ENCODE measurements around the gene APPBP2.

Gene APPBP2

DNA sequence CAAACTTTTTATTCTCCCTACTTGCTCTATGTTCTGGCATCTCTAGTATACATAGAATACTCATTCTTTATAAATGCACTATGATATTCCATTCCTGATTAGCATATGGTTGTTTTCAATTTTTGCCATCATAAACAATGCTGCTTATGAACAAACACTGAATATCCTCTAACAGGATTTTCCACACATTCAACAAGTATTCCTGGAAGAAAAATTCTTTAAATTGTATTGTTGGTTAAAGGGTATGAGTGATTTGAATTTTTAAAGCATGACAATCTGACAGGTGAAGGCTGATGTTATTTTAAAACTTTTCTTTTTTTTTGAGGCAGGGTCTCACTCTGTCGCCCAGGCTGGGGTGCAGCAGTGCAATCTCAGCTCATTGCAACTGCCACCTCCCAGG, 11.5 kb downstream of the APPBP2 start:
- TF ChIP-seq, protein P1, sequence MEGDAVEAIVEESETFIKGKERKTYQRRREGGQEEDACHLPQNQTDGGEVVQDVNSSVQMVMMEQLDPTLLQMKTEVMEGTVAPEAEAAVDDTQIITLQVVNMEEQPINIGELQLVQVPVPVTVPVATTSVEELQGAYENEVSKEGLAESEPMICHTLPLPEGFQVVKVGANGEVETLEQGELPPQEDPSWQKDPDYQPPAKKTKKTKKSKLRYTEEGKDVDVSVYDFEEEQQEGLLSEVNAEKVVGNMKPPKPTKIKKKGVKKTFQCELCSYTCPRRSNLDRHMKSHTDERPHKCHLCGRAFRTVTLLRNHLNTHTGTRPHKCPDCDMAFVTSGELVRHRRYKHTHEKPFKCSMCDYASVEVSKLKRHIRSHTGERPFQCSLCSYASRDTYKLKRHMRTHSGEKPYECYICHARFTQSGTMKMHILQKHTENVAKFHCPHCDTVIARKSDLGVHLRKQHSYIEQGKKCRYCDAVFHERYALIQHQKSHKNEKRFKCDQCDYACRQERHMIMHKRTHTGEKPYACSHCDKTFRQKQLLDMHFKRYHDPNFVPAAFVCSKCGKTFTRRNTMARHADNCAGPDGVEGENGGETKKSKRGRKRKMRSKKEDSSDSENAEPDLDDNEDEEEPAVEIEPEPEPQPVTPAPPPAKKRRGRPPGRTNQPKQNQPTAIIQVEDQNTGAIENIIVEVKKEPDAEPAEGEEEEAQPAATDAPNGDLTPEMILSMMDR (IDR thresholded peaks at IDR 0.05; ENCODE audit: control insufficient read depth, insufficient read depth, low read depth, low read length, missing control alignments): no peak
- DNase-seq (ENCODE audit: low read depth): no peak
- H3K4me3 ChIP-seq (ENCODE audit: control insufficient read depth, low read depth, low read length): no peak overlapping the region

DNA sequence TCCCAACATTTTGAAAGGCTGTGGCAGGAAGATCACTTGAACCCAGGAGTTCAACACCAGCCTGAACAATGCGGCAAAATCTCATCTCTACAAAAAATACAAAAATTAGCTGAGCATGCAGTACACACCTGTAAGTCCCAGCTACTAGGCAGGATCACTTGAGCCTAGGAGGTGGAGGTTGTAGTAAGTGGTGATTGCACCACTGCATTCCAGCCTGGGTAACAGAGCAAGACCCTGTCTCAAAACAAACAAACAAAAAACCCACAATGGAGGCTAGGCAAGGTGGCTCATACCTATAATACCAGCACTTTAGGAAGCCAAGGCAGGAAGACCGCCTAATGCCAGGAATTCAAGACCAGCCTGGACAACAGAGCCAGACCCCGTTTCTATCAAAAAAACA, 12.0 kb downstream of the APPBP2 start:
- H3K4me3 ChIP-seq (ENCODE audit: control insufficient read depth, low read depth, low read length): no peak overlapping the region
- TF ChIP-seq, protein P1 (IDR thresholded peaks at IDR 0.05; ENCODE audit: control insufficient read depth, insufficient read depth, low read depth, low read length, missing control alignments): no peak
- DNase-seq (ENCODE audit: low read depth): no peak

- DNase-seq (ENCODE audit: low read depth): no peak
- H3K4me3 ChIP-seq (ENCODE audit: control insufficient read depth, low read depth, low read length): no peak overlapping the region
- TF ChIP-seq, protein P1 (IDR thresholded peaks at IDR 0.05; ENCODE audit: control insufficient read depth, insufficient read depth, low read depth, low read length, missing control alignments): no peak
These were observed 13.0 kb downstream of the APPBP2 start for GRCh38 chr17:60513014-60513413.

DNA sequence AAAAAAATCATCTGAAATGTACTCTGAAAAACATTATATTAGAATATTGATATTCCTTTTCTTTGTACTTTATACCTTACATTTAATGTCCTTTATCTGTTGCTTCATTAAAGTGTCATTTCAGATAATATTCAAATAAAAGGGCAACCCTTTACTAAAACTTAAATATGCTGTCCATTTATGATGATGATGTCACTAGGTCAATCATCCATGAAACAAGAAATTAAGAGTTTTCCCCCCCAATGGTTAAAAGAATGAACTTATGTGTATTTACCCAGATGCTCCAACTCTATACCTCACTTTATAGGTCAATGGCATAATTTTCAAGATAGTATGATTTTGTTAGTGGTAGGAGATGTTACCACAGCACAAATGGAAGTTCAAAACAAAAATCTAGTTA, 15.3 kb downstream of the APPBP2 start:
- DNase-seq (ENCODE audit: low read depth): no peak
- H3K4me3 ChIP-seq (ENCODE audit: control insufficient read depth, low read depth, low read length): no peak overlapping the region
- TF ChIP-seq, protein P1 (IDR thresholded peaks at IDR 0.05; ENCODE audit: control insufficient read depth, insufficient read depth, low read depth, low read length, missing control alignments): no peak

- TF ChIP-seq, protein P1 (IDR thresholded peaks at IDR 0.05; ENCODE audit: control insufficient read depth, insufficient read depth, low read depth, low read length, missing control alignments): no peak
- H3K4me3 ChIP-seq (ENCODE audit: control insufficient read depth, low read depth, low read length): no peak overlapping the region
- DNase-seq (ENCODE audit: low read depth): no peak
These were observed 16.0 kb downstream of the APPBP2 start for GRCh38 chr17:60510031-60510430.

DNA sequence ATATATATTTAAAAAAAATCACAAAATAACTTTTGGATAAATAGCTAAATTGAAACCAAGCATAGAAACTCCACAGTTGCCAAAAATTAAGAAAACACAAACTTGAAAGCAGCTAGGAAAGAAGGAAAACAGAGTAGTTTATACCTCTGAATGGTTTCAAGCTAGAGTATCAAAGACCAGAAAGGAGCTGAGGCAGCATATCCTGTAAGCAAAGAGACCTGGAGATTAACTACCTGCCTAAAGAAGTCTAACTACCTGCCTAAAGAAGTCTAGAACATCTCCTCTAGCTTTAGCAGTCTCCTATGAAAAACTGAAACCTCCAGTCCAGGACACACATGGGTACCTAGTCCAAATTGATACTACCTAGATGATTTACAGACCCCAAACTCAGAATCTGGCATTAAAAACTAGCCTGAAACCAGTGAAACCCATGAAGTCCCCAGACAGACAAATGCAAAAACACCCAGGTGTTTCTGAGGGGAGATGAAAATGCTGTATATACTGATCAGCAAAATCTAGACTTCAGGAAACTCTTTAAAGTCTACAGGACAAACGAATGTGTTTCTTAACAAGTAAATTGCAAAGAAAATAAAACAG, 17.6 kb downstream of the APPBP2 start:
- TF ChIP-seq, protein P1 (IDR thresholded peaks at IDR 0.05; ENCODE audit: control insufficient read depth, insufficient read depth, low read depth, low read length, missing control alignments): no peak
- no peak for DNase-seq (ENCODE audit: low read depth)
- H3K4me3 ChIP-seq (ENCODE audit: control insufficient read depth, low read depth, low read length): no peak overlapping the region

GRCh38 chr17:60506312-60506711, 19.7 kb downstream of the APPBP2 start:
- DNase-seq (ENCODE audit: low read depth): peak; percentile 24
- H3K4me3 ChIP-seq (ENCODE audit: control insufficient read depth, low read depth, low read length): no peak overlapping the region
- TF ChIP-seq, protein P1 (IDR thresholded peaks at IDR 0.05; ENCODE audit: control insufficient read depth, insufficient read depth, low read depth, low read length, missing control alignments): no peak
